IPS-18a (cell line): Measurements from ENCODE around the gene KIAA0753.
"Not testable (repeated sequence)": the region's sequence is repeated elsewhere in the genome, so short reads cannot be mapped to it uniquely, and the experiment has no call there.

ENCODE experiments used
- H3K27ac ChIP-seq: one replicate; pipeline ENCODE4 v1.5.1; 2013; ENCODE audit warnings: low read length
- H3K27me3 ChIP-seq: one replicate; pipeline ENCODE4 v1.6.1; 2013; ENCODE audit warnings: mild to moderate bottlenecking, low read length; ENCODE audit not compliant: control insufficient read depth, insufficient read depth
- H3K36me3 ChIP-seq: one replicate; pipeline ENCODE4 v1.6.1; 2013; ENCODE audit warnings: low read depth, low read length; ENCODE audit not compliant: control insufficient read depth
- H3K4me1 ChIP-seq: one replicate; pipeline ENCODE4 v1.6.1; 2013; ENCODE audit warnings: low read depth, low read length; ENCODE audit not compliant: control insufficient read depth
- H3K4me3 ChIP-seq: one replicate; pipeline ENCODE4 v1.5.1; 2013; ENCODE audit warnings: low read length
- H3K9ac ChIP-seq: one replicate; pipeline ENCODE4 v1.6.1; 2013; ENCODE audit warnings: mild to moderate bottlenecking, low read length, moderate library complexity
- H3K9me3 ChIP-seq: one replicate; pipeline ENCODE4 v1.6.1; 2013; ENCODE audit warnings: low read depth, low read length; ENCODE audit not compliant: control insufficient read depth

KIAA0753 gene

DNA sequence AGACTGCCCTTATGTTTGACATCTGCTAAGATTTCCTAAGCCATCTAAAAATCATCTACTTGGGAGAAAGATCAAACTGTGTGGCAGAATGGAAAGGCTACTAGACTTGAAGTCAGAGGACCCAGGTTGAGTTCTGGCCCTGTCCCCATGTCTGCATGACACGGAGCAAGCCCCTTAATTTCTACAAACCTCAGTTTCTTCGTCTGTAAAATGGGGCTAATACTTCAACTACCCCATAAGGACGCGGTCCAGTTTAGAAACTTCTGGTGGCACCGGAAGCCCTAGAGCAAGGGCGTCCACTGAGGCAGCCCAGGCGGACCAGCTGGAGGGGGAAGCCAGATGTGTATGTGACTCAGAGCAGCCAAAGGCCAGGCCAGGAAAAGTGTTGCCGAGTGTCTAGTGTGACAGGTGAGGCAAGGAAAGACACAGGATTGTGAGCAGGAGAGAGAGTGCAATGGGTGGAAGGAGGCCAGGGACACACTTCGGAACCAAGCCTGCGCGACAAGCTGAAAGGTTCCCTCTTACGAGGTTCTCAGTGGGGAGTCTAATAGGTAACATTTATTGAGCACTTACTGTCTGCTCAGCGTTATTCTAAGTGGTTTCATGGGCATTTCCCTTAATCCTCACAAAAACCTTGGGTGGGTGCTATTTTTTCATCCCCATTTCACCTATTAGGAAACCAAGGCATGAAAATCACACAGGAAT is 66.4 kb downstream of the KIAA0753 start:
- Histone ChIP-seq H3K36me3 (no peaks in the 10 kb centered on the region), H3K27ac (no peak overlapping the region), H3K9me3 (no peaks in the 10 kb centered on the region), H3K4me3 (no peak overlapping the region), H3K9ac (no peak overlapping the region), H3K4me1 (peaks cover 5% of the 10 kb centered on the region), H3K27me3 (no peaks in the 10 kb centered on the region)

DNA sequence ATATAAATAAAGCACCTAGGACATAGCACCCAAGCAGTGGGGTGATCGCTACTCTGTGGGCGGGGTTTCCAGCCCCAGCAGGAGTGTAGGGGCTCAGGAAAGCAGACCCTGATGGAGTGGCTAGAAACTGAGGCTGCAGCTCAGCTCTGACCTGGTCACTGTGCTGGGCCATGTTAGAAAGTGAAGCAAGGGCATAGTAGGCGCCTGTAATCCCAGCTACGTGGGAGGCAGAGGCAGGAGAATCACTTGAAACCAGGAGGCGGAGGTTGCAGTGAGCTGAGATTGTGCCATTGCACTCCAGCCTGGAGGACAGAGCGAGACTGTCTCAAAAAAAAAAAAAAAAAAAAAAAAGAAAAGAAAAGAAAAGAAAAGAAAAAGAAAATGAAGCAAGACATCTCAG is 67.0 kb downstream of the KIAA0753 start:
- H3K4me1 ChIP-seq, H3K36me3 ChIP-seq, H3K27ac ChIP-seq, H3K4me3 ChIP-seq, H3K9me3 ChIP-seq, H3K9ac ChIP-seq, H3K27me3 ChIP-seq: not testable (repeated sequence)

DNA sequence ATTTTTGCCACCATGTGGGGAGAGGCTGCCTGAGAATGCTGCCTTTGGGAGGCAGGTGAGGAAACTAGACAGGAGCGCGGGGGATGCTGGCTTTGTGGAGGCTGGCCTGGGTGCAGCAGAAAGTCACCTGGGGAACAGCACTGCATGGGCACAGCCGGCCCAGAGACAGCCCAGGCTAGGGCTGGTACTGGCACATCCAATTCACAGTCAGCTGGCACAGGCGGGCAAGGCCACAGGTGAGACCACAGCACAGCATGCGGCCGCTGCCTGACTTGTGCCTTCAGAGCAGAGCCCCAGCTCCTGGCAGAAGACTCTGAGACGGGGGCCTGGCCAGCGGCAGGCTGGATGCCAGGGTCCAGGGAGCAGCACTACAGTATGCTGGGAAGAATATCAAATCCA is 67.5 kb downstream of the KIAA0753 start:
- H3K27ac ChIP-seq = no peak overlapping the region
- H3K4me1 ChIP-seq = peaks cover 12% of the 10 kb centered on the region
- H3K9ac ChIP-seq = no peak overlapping the region
- H3K27me3 ChIP-seq = no peaks in the 10 kb centered on the region
- no peaks in the 10 kb centered on the region for H3K36me3 ChIP-seq
- H3K9me3 ChIP-seq = no peaks in the 10 kb centered on the region
- H3K4me3 ChIP-seq = no peak overlapping the region

DNA sequence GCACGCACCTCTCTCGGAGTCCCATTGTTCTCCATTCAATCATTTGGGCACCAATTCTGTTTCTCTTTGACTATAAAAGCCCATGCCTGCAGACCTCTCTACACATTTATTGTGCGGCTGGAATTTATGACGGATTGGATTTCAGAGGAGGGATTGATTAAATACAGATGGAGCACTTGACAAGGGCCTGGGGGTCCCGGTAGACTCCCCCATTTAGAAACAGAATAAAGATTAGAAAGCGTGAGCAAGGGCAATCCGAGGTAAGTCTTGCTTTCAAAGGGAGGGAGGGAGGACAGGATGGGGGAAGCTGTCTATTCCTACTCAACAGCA is 69.1 kb downstream of the KIAA0753 start:
- Histone ChIP-seq H3K9ac (no peak overlapping the region), H3K36me3 (no peaks in the 10 kb centered on the region), H3K4me3 (no peak overlapping the region), H3K27me3 (no peaks in the 10 kb centered on the region), H3K27ac (no peak overlapping the region), H3K9me3 (no peaks in the 10 kb centered on the region), H3K4me1 (peaks cover 21% of the 10 kb centered on the region)

DNA sequence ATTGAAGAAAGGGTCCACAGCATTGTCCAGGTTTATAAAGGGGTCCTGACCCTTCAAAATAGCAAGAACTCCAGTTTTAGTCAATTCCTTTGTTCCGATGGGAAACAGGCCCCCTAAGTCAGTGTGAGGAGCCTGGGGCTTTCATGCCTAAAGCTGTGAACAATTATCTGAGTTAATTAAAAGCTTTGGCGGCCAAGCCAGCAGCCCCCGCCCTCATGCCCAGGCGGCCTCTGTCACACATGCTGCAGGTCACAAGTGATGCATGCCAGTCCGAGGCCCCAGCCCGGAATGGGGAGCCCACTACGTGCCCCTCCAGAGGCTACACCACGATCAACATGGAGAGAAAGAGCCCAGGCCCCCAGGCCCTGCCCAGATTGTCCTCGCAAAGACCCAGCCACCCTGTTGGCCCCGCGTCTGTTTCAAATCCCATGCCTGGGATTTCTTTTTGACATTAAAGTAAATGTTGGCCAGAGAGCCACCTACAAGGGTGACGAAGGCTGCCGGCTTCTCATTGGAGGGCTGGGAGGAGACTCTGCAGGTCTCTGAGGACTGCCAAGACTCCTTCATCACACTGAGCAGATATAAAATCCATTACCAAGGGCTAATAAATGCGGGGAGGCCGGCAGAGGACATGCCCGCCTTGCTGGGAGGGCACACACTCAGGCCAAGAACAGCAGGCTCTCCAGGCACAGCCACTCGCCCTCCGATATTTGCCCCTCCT is 69.6 kb downstream of the KIAA0753 start:
- no peak overlapping the region for H3K27ac ChIP-seq
- H3K9me3 ChIP-seq = no peaks in the 10 kb centered on the region
- no peak overlapping the region for H3K4me3 ChIP-seq
- no peak overlapping the region for H3K9ac ChIP-seq
- no peaks in the 10 kb centered on the region for H3K36me3 ChIP-seq
- H3K27me3 ChIP-seq = no peaks in the 10 kb centered on the region
- peaks cover 21% of the 10 kb centered on the region for H3K4me1 ChIP-seq

DNA sequence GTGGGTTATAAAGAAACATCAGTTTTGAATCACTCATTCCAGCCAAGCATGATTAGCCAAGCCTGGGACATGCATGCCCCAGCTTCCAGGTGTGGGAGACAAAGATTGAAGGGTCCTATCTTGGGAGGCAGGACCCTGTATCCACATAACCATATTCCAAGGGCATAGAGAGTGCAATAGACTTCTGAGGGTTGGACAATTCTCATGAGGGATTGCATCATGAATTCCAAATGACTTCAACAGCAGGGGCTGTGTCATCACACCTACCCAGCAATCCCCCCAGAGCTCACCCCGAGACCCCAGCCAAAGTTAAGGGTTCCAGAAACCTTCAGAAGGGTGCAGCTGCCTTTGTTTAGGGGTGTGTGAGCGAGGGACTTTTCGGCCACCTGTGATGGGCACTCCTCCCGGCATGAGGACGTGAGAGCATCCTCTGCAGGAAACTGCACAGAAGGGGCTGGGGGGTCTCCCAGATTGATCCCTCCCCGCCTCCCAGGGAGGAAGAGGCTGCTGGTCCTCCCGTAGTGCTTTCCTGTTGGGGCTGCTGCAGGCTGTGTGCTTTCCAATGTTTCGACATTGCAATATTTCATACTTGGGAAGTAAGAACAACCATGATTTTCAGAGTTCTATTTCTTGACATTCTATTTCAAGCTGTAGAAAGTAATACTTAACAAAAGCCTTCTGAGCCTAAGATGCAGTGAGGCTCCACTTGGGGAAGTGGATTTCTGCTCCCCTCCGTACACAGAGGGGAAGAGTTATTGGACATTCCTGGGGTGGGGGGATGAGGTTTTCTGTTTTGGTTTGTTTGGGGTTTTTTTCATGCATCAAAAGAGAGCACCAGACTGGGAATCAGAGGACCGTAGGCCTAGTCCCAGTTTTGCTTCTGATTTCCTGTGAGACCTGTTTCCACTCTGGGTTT is 70.9 kb downstream of the KIAA0753 start:
- Histone ChIP-seq H3K27ac (no peak overlapping the region), H3K9me3 (no peaks in the 10 kb centered on the region)

DNA sequence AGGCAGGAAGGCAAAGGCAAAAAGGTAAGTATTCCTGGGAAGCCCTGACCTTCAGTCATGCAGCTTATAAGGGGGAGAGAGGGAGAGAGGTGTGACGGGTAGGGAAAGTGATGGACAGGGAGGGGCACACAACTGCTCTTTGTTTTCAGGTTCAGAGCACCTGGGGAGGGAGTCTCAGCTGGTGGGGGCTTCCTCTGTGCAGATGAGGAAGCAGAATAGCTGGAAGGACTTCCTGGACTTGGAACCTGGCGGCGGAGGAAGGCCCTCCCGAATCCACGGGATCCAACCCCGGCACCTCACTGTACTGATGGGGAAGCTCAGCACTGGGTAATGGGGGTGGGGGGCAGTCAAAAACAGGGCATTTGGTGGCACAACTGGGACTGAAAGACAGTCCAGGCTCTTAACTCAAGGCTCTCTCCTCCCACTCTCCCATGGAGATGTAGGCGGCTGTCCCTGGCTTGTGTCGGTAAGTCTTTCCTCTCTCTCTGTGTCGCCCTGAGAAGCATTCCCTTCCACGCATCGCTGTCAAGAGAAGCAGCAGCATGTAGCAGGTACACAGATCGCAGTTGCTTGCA is 72.2 kb downstream of the KIAA0753 start:
- no peaks in the 10 kb centered on the region for H3K27me3 ChIP-seq
- no peaks in the 10 kb centered on the region for H3K36me3 ChIP-seq
- H3K9me3 ChIP-seq = no peaks in the 10 kb centered on the region
- H3K4me1 ChIP-seq = peaks cover 17% of the 10 kb centered on the region
- no peak overlapping the region for H3K27ac ChIP-seq
- H3K4me3 ChIP-seq = peak overlapping the region; percentile 5
- H3K9ac ChIP-seq = peak overlapping the region; percentile 0

More for the DNA sequence above, 70.9 kb downstream of the KIAA0753 start:
- Histone ChIP-seq H3K27me3 (no peaks in the 10 kb centered on the region), H3K4me1 (peaks cover 17% of the 10 kb centered on the region), H3K36me3 (no peaks in the 10 kb centered on the region), H3K4me3 (no peak overlapping the region), H3K9ac (no peak overlapping the region)

DNA sequence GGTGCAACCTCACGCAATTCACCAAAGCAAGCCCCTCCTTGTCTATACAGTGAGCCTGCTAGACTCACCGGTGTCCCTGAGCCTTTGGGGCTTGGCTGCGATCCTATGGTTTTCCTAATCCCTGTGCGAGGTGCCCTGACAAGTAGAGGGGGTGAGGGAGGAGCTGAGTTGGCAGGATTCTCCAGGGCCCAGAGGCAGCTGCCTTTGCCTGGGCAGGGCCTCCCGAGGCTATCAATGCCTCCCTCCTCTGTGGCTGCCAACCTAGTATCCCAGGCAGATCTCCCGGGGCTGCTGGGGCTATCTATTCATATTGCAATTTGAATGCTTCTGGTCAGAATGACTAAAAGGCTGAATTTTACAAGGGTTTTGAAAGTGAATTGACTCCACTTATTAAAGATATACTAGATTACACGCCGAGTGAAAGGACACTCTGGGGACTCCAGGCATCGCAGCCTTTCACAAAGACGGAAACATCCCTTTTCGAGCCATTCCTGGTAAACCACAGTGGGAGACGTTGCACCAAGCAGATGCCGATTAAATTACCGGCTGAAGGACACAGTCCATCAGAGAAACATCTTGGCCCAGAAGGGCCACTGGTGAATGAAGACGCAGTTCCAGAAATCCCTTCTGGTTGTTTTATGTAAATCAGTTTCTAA is 72.9 kb downstream of the KIAA0753 start:
- no peak overlapping the region for H3K27ac ChIP-seq
- H3K9me3 ChIP-seq = no peaks in the 10 kb centered on the region
- H3K4me3 ChIP-seq = peak overlapping the region; percentile 5
- peaks cover 17% of the 10 kb centered on the region for H3K4me1 ChIP-seq
- H3K27me3 ChIP-seq = no peaks in the 10 kb centered on the region
- H3K36me3 ChIP-seq = no peaks in the 10 kb centered on the region
- peak overlapping the region; percentile 0 for H3K9ac ChIP-seq

DNA sequence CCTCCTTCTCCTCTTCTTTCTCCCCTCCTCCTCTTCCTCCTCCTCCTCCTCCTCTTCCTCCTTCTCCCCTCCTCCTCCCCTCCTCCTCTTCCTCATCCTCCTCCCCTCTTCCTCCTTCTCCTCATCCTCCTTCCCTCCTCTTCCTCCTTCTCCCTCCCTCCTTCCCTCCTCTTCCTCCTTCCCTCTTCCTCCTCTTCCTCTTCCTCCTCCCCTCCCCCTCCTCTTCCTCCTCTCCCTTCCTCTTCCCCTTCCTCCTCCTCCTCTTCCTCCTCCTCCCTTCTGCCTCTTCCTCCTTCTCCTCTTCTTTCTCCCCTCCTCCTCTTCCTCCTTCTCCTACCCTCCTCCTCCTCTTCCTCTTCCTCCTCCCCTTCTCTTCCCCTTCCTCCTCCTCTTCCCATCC is 79.1 kb downstream of the KIAA0753 start:
- no peak overlapping the region for H3K4me3 ChIP-seq
- H3K9ac ChIP-seq = no peak overlapping the region
- peaks cover 21% of the 10 kb centered on the region for H3K27me3 ChIP-seq
- H3K4me1 ChIP-seq = peaks cover 5% of the 10 kb centered on the region
- no peaks in the 10 kb centered on the region for H3K9me3 ChIP-seq
- no peak overlapping the region for H3K27ac ChIP-seq
- no peaks in the 10 kb centered on the region for H3K36me3 ChIP-seq

DNA sequence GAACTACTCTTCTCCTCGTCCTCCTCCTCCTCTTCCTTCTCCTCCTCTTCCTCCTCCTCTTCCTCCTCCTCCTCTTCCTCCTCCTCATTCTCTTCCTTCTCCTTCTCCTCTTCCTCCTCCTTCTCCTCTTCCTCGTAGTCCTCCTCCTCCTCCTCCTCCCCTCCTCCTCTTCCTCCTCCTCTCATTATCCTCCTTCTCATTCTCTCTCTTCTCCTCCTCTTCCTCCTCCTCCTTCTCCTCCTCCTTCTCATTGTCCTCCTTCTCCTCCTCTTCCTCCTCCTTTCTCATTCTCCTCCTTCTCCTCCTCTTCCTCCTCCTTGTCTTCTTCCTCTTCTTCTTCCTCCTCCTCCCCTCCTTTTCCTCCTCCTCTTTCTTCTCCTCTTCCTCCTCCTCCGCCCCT is 80.0 kb downstream of the KIAA0753 start:
- no peaks in the 10 kb centered on the region for H3K9me3 ChIP-seq
- peaks cover 27% of the 10 kb centered on the region for H3K27me3 ChIP-seq
- no peaks in the 10 kb centered on the region for H3K36me3 ChIP-seq
- no peak overlapping the region for H3K9ac ChIP-seq
- H3K4me3 ChIP-seq = no peak overlapping the region
- no peak overlapping the region for H3K27ac ChIP-seq
- peaks cover 5% of the 10 kb centered on the region for H3K4me1 ChIP-seq

DNA sequence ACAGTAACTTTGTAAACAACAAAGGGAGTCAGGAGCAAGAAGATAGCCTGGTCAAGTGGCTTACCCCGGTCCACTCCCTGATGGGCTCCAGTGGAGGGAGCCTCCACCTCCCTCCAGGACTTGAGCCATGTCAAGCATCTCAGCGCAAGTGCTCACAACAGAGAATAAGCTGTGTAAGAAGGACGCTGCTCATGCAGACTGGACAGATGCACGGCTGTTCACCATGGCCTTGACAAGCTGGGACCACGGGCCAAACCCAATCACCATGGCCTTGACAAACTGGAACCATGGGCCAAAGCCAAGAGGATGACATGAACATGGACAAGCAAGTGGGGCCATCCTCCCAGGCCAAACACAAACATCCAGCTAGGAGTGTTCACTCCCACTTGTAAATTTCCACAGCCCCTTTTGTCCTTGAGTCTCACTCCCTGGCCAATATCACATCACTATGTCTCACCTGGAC is 80.7 kb downstream of the KIAA0753 start:
- H3K4me1 ChIP-seq = peaks cover 5% of the 10 kb centered on the region
- no peak overlapping the region for H3K27ac ChIP-seq
- H3K9me3 ChIP-seq = no peaks in the 10 kb centered on the region
- no peaks in the 10 kb centered on the region for H3K36me3 ChIP-seq
- peaks cover 34% of the 10 kb centered on the region for H3K27me3 ChIP-seq
- H3K9ac ChIP-seq = no peak overlapping the region
- H3K4me3 ChIP-seq = no peak overlapping the region
